NB4 (cell line): ENCODE measurements around the gene PRRG4.
A peak's percentile ranks its signal among the peaks of the same experiment; 100 is the strongest.

Experiments used
- DNase-seq: peaks from one replicate; pipeline ENCODE4 v3.0.0; 2010; ENCODE audit warnings: low read depth
- H3K4me3 ChIP-seq: one replicate; pipeline ENCODE4 v1.5.1; 2011; ENCODE audit warnings: mild to moderate bottlenecking, low read depth, low read length, moderate library complexity
- CTCF ChIP-seq: IDR thresholded peaks from one replicate; pipeline ENCODE4 v1.5.1; 2012; ENCODE audit warnings: low read depth, low read length
- MYC ChIP-seq: IDR thresholded peaks from 2 replicates; pipeline ENCODE4 v1.6.1; 2011; ENCODE audit warnings: low read depth, low read length
- POLR2A ChIP-seq: IDR thresholded peaks from 2 replicates; pipeline ENCODE4 v1.6.1; 2011; ENCODE audit warnings: mild to moderate bottlenecking; ENCODE audit not compliant: insufficient read length; ENCODE audit errors: extremely low read depth
- TF ChIP-seq, protein P1 (sequence below): IDR thresholded peaks from 2 replicates; pipeline ENCODE4 v1.6.1; 2011; ENCODE audit warnings: low read depth, low read length

PRRG4 gene

DNA sequence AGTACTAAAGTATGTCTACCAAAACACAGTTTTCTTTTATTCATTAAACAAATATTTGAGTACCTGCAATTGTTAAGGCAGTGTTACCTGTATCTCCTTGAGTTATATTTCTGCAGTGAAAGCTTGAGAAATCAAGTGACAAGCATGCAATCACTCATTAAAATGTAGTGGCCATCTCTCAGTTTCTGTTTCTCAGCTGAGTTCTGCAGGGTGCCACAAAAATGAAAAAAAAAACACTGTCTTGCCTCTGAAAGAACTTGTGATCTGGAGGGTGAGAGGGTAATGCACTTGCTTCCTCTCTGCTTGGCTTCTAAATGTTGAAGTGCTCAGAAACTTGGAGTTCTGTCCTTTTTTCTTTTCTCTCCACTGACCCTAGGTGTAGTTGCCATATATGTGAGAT lies 69.7 kb downstream of the PRRG4 start:
- no peak overlapping the region for H3K4me3 ChIP-seq
- no peak for DNase-seq
- TF ChIP-seq MYC: no peak
- TF ChIP-seq CTCF: no peak

GRCh38 chr11:32902089-32902665 lies 72.5 kb downstream of the PRRG4 start:
- DNase-seq: peak; percentile 34
- TF ChIP-seq CTCF (no peak), POLR2A (no peak)
- no peak overlapping the region for H3K4me3 ChIP-seq

- TF ChIP-seq MYC (no peak), CTCF (no peak), POLR2A (no peak)
- TF ChIP-seq, protein P1, sequence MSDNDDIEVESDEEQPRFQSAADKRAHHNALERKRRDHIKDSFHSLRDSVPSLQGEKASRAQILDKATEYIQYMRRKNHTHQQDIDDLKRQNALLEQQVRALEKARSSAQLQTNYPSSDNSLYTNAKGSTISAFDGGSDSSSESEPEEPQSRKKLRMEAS: no peak
- DNase-seq: no peak
- H3K4me3 ChIP-seq: no peak overlapping the region
These were observed 75.4 kb downstream of the PRRG4 start for GRCh38 chr11:32905028-32905667.
